GM18867 (cell line): ENCODE results near the gene SELENOV.

Source experiments
- ATAC-seq: cut with Tn5 transposase; IDR thresholded peaks from one replicate; pipeline ENCODE4 v1.9.1; 2021; ENCODE audit warnings: mild to moderate bottlenecking, moderate library complexity; ENCODE audit not compliant: unreplicated experiment

Gene SELENOV

GRCh38 chr19:39492788-39493187, 22.2 kb upstream of the SELENOV start:
- no peak for ATAC-seq

- no peak for ATAC-seq
Measured at GRCh38 chr19:39494661-39495060, 20.3 kb upstream of the SELENOV start.

GRCh38 chr19:39496063-39496462, 18.9 kb upstream of the SELENOV start:
- no peak for ATAC-seq

GRCh38 chr19:39497701-39497995, 17.3 kb upstream of the SELENOV start:
- ATAC-seq, result no peak

- no peak for ATAC-seq
Measured at GRCh38 chr19:39497996-39498797, 16.7 kb upstream of the SELENOV start.

GRCh38 chr19:39498798-39499642, 15.9 kb upstream of the SELENOV start, which contains the start of gene DLL3:
Gene DLL3, plus strand, starts transcription at chr19:39498947. Its CDS starts 28 bp downstream, at chr19:39498975.
- ATAC-seq, result no peak

- ATAC-seq, result no peak
Measured at GRCh38 chr19:39499932-39500331, 15.0 kb upstream of the SELENOV start.

- ATAC-seq, result no peak
Measured at GRCh38 chr19:39500543-39500942, 14.4 kb upstream of the SELENOV start.

- no peak for ATAC-seq
Measured at GRCh38 chr19:39501340-39501739, 13.6 kb upstream of the SELENOV start.

- no peak for ATAC-seq
Measured at GRCh38 chr19:39502640-39503417, 12.1 kb upstream of the SELENOV start.

GRCh38 chr19:39506598-39506943, 8.4 kb upstream of the SELENOV start:
- ATAC-seq, result no peak

- ATAC-seq, result no peak
Measured at GRCh38 chr19:39506944-39507714, 7.8 kb upstream of the SELENOV start.

GRCh38 chr19:39507715-39508364, 7.1 kb upstream of the SELENOV start:
- ATAC-seq, result no peak

GRCh38 chr19:39508629-39509028, 6.3 kb upstream of the SELENOV start:
- ATAC-seq, result no peak

- ATAC-seq, result no peak
Measured at GRCh38 chr19:39509233-39509632, 5.7 kb upstream of the SELENOV start.

GRCh38 chr19:39512988-39513387, 2.0 kb upstream of the SELENOV start:
- ATAC-seq, result no peak

GRCh38 chr19:39515551-39516191, 732 bp downstream of the SELENOV start:
- ATAC-seq, result no peak

GRCh38 chr19:39516270-39516669, 1.3 kb downstream of the SELENOV start:
- ATAC-seq, result no peak

- ATAC-seq, result no peak
Measured at GRCh38 chr19:39517432-39517831, 2.5 kb downstream of the SELENOV start.

GRCh38 chr19:39518458-39518857, 3.5 kb downstream of the SELENOV start:
- ATAC-seq, result no peak
